ENCODE data around the gene FLVCR1.
"Not testable (repeated sequence)": the region's sequence is repeated elsewhere in the genome, so short reads cannot be mapped to it uniquely, and the experiment has no call there.

The FLVCR1 gene

DNA sequence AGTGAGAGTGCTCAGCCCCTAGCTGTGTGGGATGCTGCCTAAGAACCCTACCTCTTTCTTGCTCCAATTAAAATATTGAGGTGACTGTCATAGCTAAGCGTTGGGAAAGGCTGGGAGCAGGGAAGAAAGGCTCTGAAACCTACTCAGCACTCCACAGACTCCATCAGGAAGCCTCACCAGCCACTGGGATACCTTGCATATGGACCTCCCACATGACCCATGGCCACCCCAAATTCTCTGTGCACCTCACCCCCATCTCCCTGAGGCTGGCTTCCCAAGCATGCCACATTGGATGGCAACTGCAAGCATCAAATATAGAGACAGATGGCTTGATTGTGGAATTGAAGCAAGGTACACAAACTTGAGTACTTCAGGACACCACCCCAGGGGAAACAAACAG lies 41.8 kb downstream of the FLVCR1 start:
- H3K36me3 ChIP-seq: peaks cover 26% of the 10 kb centered on the region
- TF ChIP-seq, protein P1, sequence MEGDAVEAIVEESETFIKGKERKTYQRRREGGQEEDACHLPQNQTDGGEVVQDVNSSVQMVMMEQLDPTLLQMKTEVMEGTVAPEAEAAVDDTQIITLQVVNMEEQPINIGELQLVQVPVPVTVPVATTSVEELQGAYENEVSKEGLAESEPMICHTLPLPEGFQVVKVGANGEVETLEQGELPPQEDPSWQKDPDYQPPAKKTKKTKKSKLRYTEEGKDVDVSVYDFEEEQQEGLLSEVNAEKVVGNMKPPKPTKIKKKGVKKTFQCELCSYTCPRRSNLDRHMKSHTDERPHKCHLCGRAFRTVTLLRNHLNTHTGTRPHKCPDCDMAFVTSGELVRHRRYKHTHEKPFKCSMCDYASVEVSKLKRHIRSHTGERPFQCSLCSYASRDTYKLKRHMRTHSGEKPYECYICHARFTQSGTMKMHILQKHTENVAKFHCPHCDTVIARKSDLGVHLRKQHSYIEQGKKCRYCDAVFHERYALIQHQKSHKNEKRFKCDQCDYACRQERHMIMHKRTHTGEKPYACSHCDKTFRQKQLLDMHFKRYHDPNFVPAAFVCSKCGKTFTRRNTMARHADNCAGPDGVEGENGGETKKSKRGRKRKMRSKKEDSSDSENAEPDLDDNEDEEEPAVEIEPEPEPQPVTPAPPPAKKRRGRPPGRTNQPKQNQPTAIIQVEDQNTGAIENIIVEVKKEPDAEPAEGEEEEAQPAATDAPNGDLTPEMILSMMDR (IDR thresholded peaks at IDR 0.05; ENCODE audit: low read depth, low read length): no peak
- H3K27me3 ChIP-seq: no peaks in the 10 kb centered on the region
- H3K4me3 ChIP-seq (ENCODE audit: low read depth, low read length): no peak overlapping the region
- no peaks in the 10 kb centered on the region for H3K4me1 ChIP-seq
- H3K9me3 ChIP-seq: no peaks in the 10 kb centered on the region
- DNase-seq: no peak

DNA sequence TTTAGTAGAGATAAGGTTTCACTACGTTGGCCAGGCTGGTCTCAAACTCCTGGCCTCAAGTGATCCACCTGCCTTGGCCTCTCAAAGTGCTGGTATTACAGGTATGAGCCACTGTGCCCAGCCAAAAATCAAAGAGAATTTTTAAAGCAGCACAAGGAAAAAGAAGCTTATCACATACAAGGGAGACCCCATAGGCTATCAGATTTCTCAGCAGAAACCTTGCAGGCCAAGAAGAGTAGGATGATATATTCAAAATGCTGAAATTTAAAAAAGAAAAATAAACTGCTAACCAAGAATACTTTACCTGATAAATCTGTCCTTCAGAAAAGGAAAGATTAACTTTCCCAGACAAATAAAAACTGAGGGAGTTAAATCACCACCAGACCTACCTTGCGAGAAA lies 43.2 kb downstream of the FLVCR1 start:
- TF ChIP-seq, protein P1 (IDR thresholded peaks at IDR 0.05; ENCODE audit: low read depth, low read length): no peak
- H3K4me3 ChIP-seq (ENCODE audit: low read depth, low read length): no peak overlapping the region
- H3K36me3 ChIP-seq: peaks cover 15% of the 10 kb centered on the region
- no peaks in the 10 kb centered on the region for H3K9me3 ChIP-seq
- DNase-seq: no peak
- no peaks in the 10 kb centered on the region for H3K4me1 ChIP-seq
- no peaks in the 10 kb centered on the region for H3K27me3 ChIP-seq

DNA sequence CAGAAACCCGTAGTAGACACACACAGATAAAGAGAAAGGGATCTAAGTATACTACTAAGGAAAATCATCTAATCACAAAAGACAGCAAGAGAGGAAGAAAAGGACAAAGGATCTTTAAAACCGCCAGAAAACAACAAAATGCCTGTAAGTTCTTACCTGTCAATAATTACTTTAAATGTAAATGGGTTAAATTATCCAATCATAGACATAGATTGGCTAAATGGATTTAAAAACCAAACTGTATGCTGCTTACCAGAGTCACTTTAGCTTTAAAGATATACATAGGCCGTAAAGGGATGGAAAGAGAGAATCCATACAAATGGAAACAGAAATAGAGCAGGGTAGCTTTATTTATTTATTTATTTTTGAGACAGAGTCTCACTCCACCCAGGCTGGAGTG lies 44.0 kb downstream of the FLVCR1 start:
- Histone ChIP-seq H3K27me3 (no peaks in the 10 kb centered on the region), H3K4me3 (ENCODE audit: low read depth, low read length) (no peak overlapping the region), H3K4me1 (no peaks in the 10 kb centered on the region), H3K9me3 (no peaks in the 10 kb centered on the region), H3K36me3 (peaks cover 12% of the 10 kb centered on the region)
- TF ChIP-seq, protein P1 (IDR thresholded peaks at IDR 0.05; ENCODE audit: low read depth, low read length): no peak
- no peak for DNase-seq

DNA sequence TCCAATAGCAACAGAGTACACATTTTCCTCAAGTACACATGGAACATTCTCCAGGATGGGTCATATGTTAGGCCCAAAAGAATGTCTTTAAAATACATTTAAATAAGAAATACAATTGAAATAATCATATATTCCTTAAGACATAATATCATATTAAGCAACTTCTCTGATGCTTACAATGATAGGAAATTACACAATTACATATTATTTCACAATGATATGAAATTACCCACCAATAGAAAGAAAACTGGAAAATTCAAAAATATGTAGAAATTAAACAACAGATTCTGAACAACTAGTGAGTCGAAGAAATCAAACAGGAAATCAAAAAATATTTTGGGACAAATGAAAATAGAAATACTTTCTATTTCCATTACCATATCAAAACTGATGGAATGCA lies 45.6 kb downstream of the FLVCR1 start:
- H3K9me3 ChIP-seq: no peaks in the 10 kb centered on the region
- H3K4me1 ChIP-seq: no peaks in the 10 kb centered on the region
- TF ChIP-seq, protein P1 (IDR thresholded peaks at IDR 0.05; ENCODE audit: low read depth, low read length): no peak
- H3K4me3 ChIP-seq (ENCODE audit: low read depth, low read length): no peak overlapping the region
- H3K27me3 ChIP-seq: no peaks in the 10 kb centered on the region
- no peak for DNase-seq
- peaks cover 12% of the 10 kb centered on the region for H3K36me3 ChIP-seq

DNA sequence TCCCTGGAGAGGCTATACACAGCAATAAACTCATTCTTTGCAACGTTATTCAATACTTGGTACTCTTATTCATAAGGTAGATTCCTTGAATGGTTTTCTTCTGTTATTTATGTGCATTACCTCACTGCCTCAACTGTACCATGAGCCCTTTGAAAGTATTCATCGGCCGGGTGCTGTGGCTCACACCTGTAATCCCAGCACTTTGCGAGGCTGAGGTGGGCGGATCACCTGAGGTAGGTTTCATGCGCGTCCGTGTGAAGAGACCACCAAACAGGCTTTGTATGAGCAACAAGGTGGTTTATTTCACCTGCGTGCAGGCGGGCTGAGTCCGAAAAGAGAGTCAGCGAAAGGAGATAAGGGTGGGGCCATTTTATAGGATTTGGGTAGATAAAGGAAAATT lies 50.0 kb downstream of the FLVCR1 start:
- H3K4me1 ChIP-seq; H3K36me3 ChIP-seq; H3K27me3 ChIP-seq; DNase-seq; H3K4me3 ChIP-seq (ENCODE audit: low read depth, low read length); H3K9me3 ChIP-seq: not testable (repeated sequence)

DNA sequence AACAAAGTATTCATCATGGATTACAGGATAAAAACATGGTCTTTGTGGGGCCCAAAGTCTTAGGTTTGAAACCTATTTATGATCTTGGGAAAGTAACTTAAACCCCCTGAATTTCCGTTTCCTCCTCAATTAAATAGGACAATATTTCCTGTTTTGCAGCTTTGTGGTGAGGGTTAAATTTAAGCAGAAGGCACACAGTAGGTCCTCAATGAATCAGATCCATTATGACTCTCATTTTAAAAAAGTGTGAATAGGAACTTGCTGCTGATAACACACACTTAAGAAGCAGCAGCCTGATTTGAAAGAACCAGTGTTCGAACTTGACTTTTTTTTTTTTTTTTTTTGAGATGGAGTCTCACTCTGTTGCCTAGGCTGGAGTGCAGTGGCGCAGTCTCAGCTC lies 50.9 kb downstream of the FLVCR1 start:
- TF ChIP-seq, protein P1 (IDR thresholded peaks at IDR 0.05; ENCODE audit: low read depth, low read length): no peak
- Histone ChIP-seq H3K4me3 (ENCODE audit: low read depth, low read length) (no peak overlapping the region), H3K4me1 (no peaks in the 10 kb centered on the region), H3K36me3 (no peaks in the 10 kb centered on the region), H3K9me3 (no peaks in the 10 kb centered on the region), H3K27me3 (no peaks in the 10 kb centered on the region)
- no peak for DNase-seq

DNA sequence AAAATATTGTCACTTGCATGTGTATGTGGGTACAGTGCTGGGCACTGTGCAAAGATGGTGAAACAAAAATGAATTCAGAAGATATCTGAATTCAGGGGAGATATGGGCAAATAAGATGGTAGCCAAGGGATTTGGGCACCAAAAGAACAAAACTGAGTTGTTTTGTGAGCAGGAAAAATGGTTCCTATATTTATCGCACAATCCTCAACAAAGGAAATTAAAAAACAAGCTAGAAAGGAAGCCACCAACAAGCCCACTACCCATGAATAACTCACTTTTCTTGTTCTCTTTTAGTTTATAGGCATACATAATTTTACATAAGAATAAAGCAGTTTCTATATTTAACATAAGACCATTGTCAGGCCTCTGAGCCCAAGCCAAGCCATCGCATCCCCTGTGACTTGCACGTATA lies 51.6 kb downstream of the FLVCR1 start:
- TF ChIP-seq, protein P1 (IDR thresholded peaks at IDR 0.05; ENCODE audit: low read depth, low read length): no peak
- no peak for DNase-seq
- Histone ChIP-seq H3K4me1 (no peaks in the 10 kb centered on the region), H3K4me3 (ENCODE audit: low read depth, low read length) (no peak overlapping the region), H3K9me3 (no peaks in the 10 kb centered on the region), H3K27me3 (no peaks in the 10 kb centered on the region), H3K36me3 (no peaks in the 10 kb centered on the region)

DNA sequence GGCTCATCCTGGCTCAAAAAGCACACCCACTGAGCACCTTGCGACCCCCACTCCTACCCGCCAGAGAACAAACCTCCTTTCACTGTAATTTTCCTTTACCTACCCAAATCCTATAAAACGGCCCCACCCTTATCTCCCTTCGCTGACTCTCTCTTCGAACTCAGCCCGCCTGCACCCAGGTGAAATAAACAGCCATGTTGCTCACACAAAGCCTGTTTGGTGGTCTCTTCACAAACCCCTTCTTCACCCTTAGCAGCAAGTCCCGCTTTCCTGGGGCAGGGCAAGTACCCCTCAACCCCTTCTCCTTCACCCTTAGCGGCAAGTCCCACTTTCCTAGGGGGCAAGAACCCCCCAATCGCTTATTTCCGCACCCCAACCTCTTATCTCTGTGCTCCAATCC lies 52.1 kb downstream of the FLVCR1 start:
- DNase-seq; H3K4me1 ChIP-seq; H3K9me3 ChIP-seq; H3K4me3 ChIP-seq (ENCODE audit: low read depth, low read length); H3K27me3 ChIP-seq; H3K36me3 ChIP-seq: not testable (repeated sequence)

DNA sequence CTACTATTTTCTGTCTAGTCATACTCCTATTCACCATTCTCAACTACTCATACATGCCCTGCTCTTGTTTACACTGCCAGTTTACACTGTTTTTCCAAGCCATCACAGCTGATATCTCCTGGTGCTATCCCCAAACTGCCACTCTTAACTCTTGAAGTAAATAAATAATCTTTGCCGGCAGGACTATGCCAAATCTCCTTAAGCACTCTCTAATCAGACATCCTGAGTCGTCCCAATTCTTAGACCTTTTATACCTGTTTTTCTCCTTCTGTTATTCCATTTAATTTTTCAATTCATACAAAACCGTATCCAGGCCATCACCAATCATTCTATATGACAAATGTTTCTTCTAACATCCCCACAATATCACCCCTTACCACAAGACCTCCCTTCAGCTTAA lies 55.6 kb downstream of the FLVCR1 start:
- not testable (repeated sequence) for H3K4me3 ChIP-seq (ENCODE audit: low read depth, low read length); H3K9me3 ChIP-seq; H3K4me1 ChIP-seq; H3K27me3 ChIP-seq; H3K36me3 ChIP-seq; DNase-seq

DNA sequence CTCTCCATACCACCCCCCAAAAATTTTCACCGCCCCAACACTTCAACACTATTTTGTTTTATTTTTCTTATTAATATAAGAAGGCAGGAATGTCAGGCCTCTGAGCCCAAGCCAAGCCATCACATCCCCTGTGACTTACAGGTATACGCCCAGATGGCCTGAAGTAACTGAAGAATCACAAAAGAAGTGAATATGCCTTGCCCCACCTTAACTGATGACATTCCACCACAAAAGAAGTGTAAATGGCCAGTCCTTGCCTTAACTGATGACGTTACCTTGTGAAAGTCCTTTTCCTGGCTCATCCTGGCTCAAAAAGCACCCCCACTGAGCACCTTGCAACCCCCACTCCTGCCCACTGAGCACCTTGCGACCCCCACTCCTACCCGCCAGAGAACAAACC lies 56.0 kb downstream of the FLVCR1 start:
- H3K27me3 ChIP-seq; H3K4me3 ChIP-seq (ENCODE audit: low read depth, low read length); H3K9me3 ChIP-seq; DNase-seq; H3K4me1 ChIP-seq; H3K36me3 ChIP-seq: not testable (repeated sequence)

Measured in BE2C (cell line).